Naive thymus-derived CD4-positive, alpha-beta T cell (primary cell): ENCODE data around the gene SLC9A3. TPM values are rescaled to one million over a fixed set of nuclear protein-coding genes. Genes with fewer than 3 reads are reported as not detected.

Source experiments
- ATAC-seq: fragments of 150-1000 bp; cut with Tn5 transposase; 2 replicates; pipeline ENCODE4 v1.10.0; 2021; ENCODE audit warnings: mild to moderate bottlenecking, moderate library complexity
- CTCF ChIA-PET: fragments of 350-600 bp; sonication (Branson Sonifier 250); formaldehyde crosslinking; loops from one replicate; lab custom pipeline; 2021; ENCODE audit warnings: antibody characterized with exemption; lab: Charles Lee
- POLR2A ChIA-PET: fragments of 350-600 bp; sonication (Branson Sonifier 250); formaldehyde crosslinking; loops from one replicate; lab custom pipeline; 2021; ENCODE audit warnings: antibody characterized with exemption, inconsistent platforms; lab: Charles Lee
- DNase-seq, 9 donors: peaks; one replicate each; pipeline versions ENCODE4 v3.0.0 to v3.0.0-alpha.2; 2020 to 2022; ENCODE audit warnings: mixed read lengths in 1 of 9
- H3K27ac ChIP-seq: one replicate; pipeline ENCODE4 v1.7.0; 2013; ENCODE audit warnings: mild to moderate bottlenecking, low read depth, low read length, moderate library complexity
- H3K27me3 ChIP-seq, 2 donors: one replicate each; pipeline ENCODE4 v1.7.0; 2013; ENCODE audit warnings: low read length in 2 of 2, mild to moderate bottlenecking in 2 of 2, moderate library complexity in 2 of 2; ENCODE audit not compliant: control insufficient read depth in 2 of 2, insufficient read depth in 2 of 2
- H3K36me3 ChIP-seq, 3 experiments: 1 replicate in 2 of 3; 2 replicates in 1 of 3; pipeline ENCODE4 v1.7.0; 2013; ENCODE audit warnings: low read length in 3 of 3, mild to moderate bottlenecking in 3 of 3, moderate library complexity in 1 of 3; ENCODE audit not compliant: insufficient read depth in 3 of 3, control insufficient read depth in 2 of 3
- H3K4me1 ChIP-seq, 2 donors: one replicate each; pipeline ENCODE4 v1.7.0; 2013; ENCODE audit warnings: low read length in 2 of 2, mild to moderate bottlenecking in 2 of 2, moderate library complexity in 1 of 2; ENCODE audit not compliant: control insufficient read depth in 2 of 2, insufficient read depth in 2 of 2
- H3K4me3 ChIP-seq: 2 replicates; pipeline ENCODE4 v1.7.0; 2013; ENCODE audit warnings: mild to moderate bottlenecking, low read length
- H3K9me3 ChIP-seq, 3 experiments: 1 replicate in 2 of 3; 2 replicates in 1 of 3; pipeline ENCODE4 v1.7.0; 2013; ENCODE audit warnings: low read length in 3 of 3; ENCODE audit not compliant: control insufficient read depth in 2 of 3
- H3K27ac Mint-ChIP-seq, 9 donors: one replicate each; pipeline ENCODE4 v1.8.0; 2020 to 2022; ENCODE audit warnings: mixed read lengths in 9 of 9, mild to moderate bottlenecking in 8 of 9, moderate library complexity in 5 of 9, inconsistent platforms in 2 of 9
- H3K27me3 Mint-ChIP-seq, 5 donors: one replicate each; pipeline ENCODE4 v1.8.0; 2021 to 2022; ENCODE audit warnings: mixed read lengths in 5 of 5, mild to moderate bottlenecking in 1 of 5
- H3K36me3 Mint-ChIP-seq, 5 donors: one replicate each; pipeline ENCODE4 v1.8.0; 2020 to 2022; ENCODE audit warnings: mixed read lengths in 5 of 5, mild to moderate bottlenecking in 3 of 5, inconsistent platforms in 1 of 5
- H3K4me1 Mint-ChIP-seq, 7 donors: one replicate each; pipeline ENCODE4 v1.8.0; 2020 to 2022; ENCODE audit warnings: mixed read lengths in 7 of 7, mild to moderate bottlenecking in 3 of 7, inconsistent platforms in 1 of 7
- H3K4me3 Mint-ChIP-seq, 10 donors: one replicate each; pipeline ENCODE4 v1.8.0; 2020 to 2022; ENCODE audit warnings: mild to moderate bottlenecking in 10 of 10, mixed read lengths in 10 of 10, moderate library complexity in 6 of 10, inconsistent platforms in 2 of 10
- H3K9me3 Mint-ChIP-seq, 11 donors: one replicate each; pipeline ENCODE4 v1.8.0; 2020 to 2022; ENCODE audit warnings: mixed read lengths in 11 of 11, mild to moderate bottlenecking in 4 of 11, inconsistent platforms in 1 of 11, moderate library complexity in 1 of 11
- intact Hi-C, 2 donors: fragments of 100-400 bp; cut with micrococcal nuclease; formaldehyde crosslinking; loops; one replicate each; pipeline ENCODE4 v1.15.1; 2023
- polyA plus RNA-seq, 2 donors: library from polyadenylated mRNA; unstranded; fragments of 300-500 nt; fragmentation: Illumina TruSeq; gene quantifications; one replicate each; pipeline ENCODE4 v1.2.3, GENCODE V29; 2021
- total RNA-seq, 6 experiments: library from RNA in 5 of 6; stranded (reverse) in 5 of 6; gene quantifications; 1 replicate in 5 of 6; 2 replicates in 1 of 6; pipeline ENCODE4 v1.2.3 and lab custom pipeline; 2021 to 2026

Gene SLC9A3
- total and polyA plus RNA-seq, 7 experiments from 2014 or later, result 1.5 to 5.5 (median 3.2) TPM

GRCh38 chr5:517535-518100 lies 6.6 kb downstream of the SLC9A3 start:
- Mint-ChIP-seq H3K27ac (no peak overlapping the region), H3K9me3 (peaks cover 0 to 11% (median 0%) of the 10 kb centered on the region in 11 donors), H3K36me3 (peaks cover 0 to 6% (median 0%) of the 10 kb centered on the region in 5 donors), H3K4me3 (no peak overlapping the region), H3K4me1 (peaks cover 0 to 2% (median 0%) of the 10 kb centered on the region in 7 donors), H3K27me3 (peaks cover 19 to 45% (median 26%) of the 10 kb centered on the region in 5 donors)
- CTCF ChIA-PET, result no interaction called here
- DNase-seq (no peak), ATAC-seq (no peak)
- Histone ChIP-seq H3K4me3 (no peak overlapping the region), H3K27me3 (no peaks in the 10 kb centered on the region), H3K27ac (no peak overlapping the region), H3K36me3 (no peaks in the 10 kb centered on the region), H3K4me1 (no peaks in the 10 kb centered on the region), H3K9me3 (no peaks in the 10 kb centered on the region)
- intact Hi-C loops, result no loop called here
- POLR2A ChIA-PET, result no interaction called here

GRCh38 chr5:516980-517379 lies 7.3 kb downstream of the SLC9A3 start:
- no peaks in the 10 kb centered on the region for H3K27me3 ChIP-seq
- no peak overlapping the region for H3K27ac ChIP-seq
- Mint-ChIP-seq H3K27me3 (peaks cover 19 to 45% (median 25%) of the 10 kb centered on the region in 5 donors), H3K4me1 (peaks cover 0 to 2% (median 0%) of the 10 kb centered on the region in 7 donors), H3K9me3 (peaks cover 0 to 11% (median 0%) of the 10 kb centered on the region in 11 donors), H3K4me3 (no peak overlapping the region), H3K36me3 (peaks cover 0 to 6% (median 0%) of the 10 kb centered on the region in 5 donors), H3K27ac (peak overlapping the region in 1 of 9 donors; percentile 14)
- H3K36me3 ChIP-seq, result no peaks in the 10 kb centered on the region
- CTCF ChIA-PET, result no interaction called here
- DNase-seq, result no peak
- no peaks in the 10 kb centered on the region for H3K9me3 ChIP-seq
- no peak for ATAC-seq
- intact Hi-C loops, result no loop called here
- H3K4me3 ChIP-seq, result no peak overlapping the region
- POLR2A ChIA-PET, result no interaction called here
- no peaks in the 10 kb centered on the region for H3K4me1 ChIP-seq

GRCh38 chr5:516338-516925 lies 7.8 kb downstream of the SLC9A3 start:
- no peak for DNase-seq
- Histone ChIP-seq H3K9me3 (no peaks in the 10 kb centered on the region), H3K27ac (no peak overlapping the region), H3K27me3 (no peaks in the 10 kb centered on the region), H3K36me3 (no peaks in the 10 kb centered on the region), H3K4me1 (no peaks in the 10 kb centered on the region), H3K4me3 (no peak overlapping the region)
- ATAC-seq, result no peak
- Mint-ChIP-seq H3K4me1 (peaks cover 0 to 2% (median 0%) of the 10 kb centered on the region in 7 donors), H3K4me3 (no peak overlapping the region), H3K27ac (no peak overlapping the region), H3K36me3 (peaks cover 0 to 6% (median 0%) of the 10 kb centered on the region in 5 donors), H3K9me3 (peaks cover 0 to 11% (median 0%) of the 10 kb centered on the region in 11 donors), H3K27me3 (peaks cover 15 to 40% (median 23%) of the 10 kb centered on the region in 5 donors)
- intact Hi-C loops, result no loop called here
- ChIA-PET CTCF (no interaction called here), POLR2A (no interaction called here)

- no peaks in the 10 kb centered on the region for H3K36me3 ChIP-seq
- Mint-ChIP-seq H3K27me3 (peaks cover 12 to 34% (median 19%) of the 10 kb centered on the region in 5 donors), H3K9me3 (peaks cover 0 to 11% (median 0%) of the 10 kb centered on the region in 11 donors), H3K4me1 (peaks cover 0 to 2% (median 0%) of the 10 kb centered on the region in 7 donors), H3K4me3 (no peak overlapping the region), H3K27ac (peak overlapping the region in 1 of 9 donors; percentile 59), H3K36me3 (peaks cover 0 to 6% (median 0%) of the 10 kb centered on the region in 5 donors)
- intact Hi-C loops, result no loop called here
- ChIA-PET POLR2A (no interaction called here), CTCF (no interaction called here)
- ATAC-seq, result no peak
- H3K4me3 ChIP-seq, result no peak overlapping the region
- no peaks in the 10 kb centered on the region for H3K27me3 ChIP-seq
- no peaks in the 10 kb centered on the region for H3K4me1 ChIP-seq
- no peaks in the 10 kb centered on the region for H3K9me3 ChIP-seq
- no peak for DNase-seq
- no peak overlapping the region for H3K27ac ChIP-seq
Observed at GRCh38 chr5:515273-515836, 8.9 kb downstream of the SLC9A3 start.

GRCh38 chr5:514673-515072 lies 9.6 kb downstream of the SLC9A3 start:
- DNase-seq (no peak), ATAC-seq (no peak)
- H3K27ac Mint-ChIP-seq, result no peak overlapping the region
- intact Hi-C loops, result no loop called here
- Histone ChIP-seq H3K4me3 (no peak overlapping the region), H3K9me3 (no peaks in the 10 kb centered on the region), H3K27ac (no peak overlapping the region), H3K36me3 (no peaks in the 10 kb centered on the region), H3K4me1 (no peaks in the 10 kb centered on the region), H3K27me3 (no peaks in the 10 kb centered on the region)
- POLR2A ChIA-PET, result no interaction called here
- H3K36me3 Mint-ChIP-seq, result peaks cover 0 to 6% (median 0%) of the 10 kb centered on the region in 5 donors
- CTCF ChIA-PET, result no interaction called here
- no peak overlapping the region for H3K4me3 Mint-ChIP-seq
- peaks cover 0 to 2% (median 0%) of the 10 kb centered on the region in 7 donors for H3K4me1 Mint-ChIP-seq
- H3K9me3 Mint-ChIP-seq, result peaks cover 0 to 11% (median 0%) of the 10 kb centered on the region in 11 donors
- peaks cover 12 to 29% (median 19%) of the 10 kb centered on the region in 5 donors for H3K27me3 Mint-ChIP-seq

- no peaks in the 10 kb centered on the region for H3K4me1 ChIP-seq
- POLR2A ChIA-PET, result no interaction called here
- Mint-ChIP-seq H3K4me3 (no peak overlapping the region), H3K9me3 (peaks cover 0 to 11% (median 0%) of the 10 kb centered on the region in 11 donors), H3K4me1 (peaks cover 0 to 2% (median 0%) of the 10 kb centered on the region in 7 donors), H3K36me3 (peaks cover 0 to 6% (median 0%) of the 10 kb centered on the region in 5 donors), H3K27me3 (peaks cover 12 to 28% (median 19%) of the 10 kb centered on the region in 5 donors), H3K27ac (no peak overlapping the region)
- no peak overlapping the region for H3K4me3 ChIP-seq
- no peaks in the 10 kb centered on the region for H3K36me3 ChIP-seq
- DNase-seq, result no peak
- no peaks in the 10 kb centered on the region for H3K27me3 ChIP-seq
- no peak for ATAC-seq
- H3K9me3 ChIP-seq, result no peaks in the 10 kb centered on the region
- H3K27ac ChIP-seq, result no peak overlapping the region
- intact Hi-C loops, result no loop called here
- CTCF ChIA-PET, result no interaction called here
Observed at GRCh38 chr5:514101-514485, 10.2 kb downstream of the SLC9A3 start.
